HT-29 (cell line): ENCODE measurements around the gene SAMD4B. TPM values are rescaled to one million over a fixed set of nuclear protein-coding genes. Genes with fewer than 3 reads are reported as not detected.
"Not testable (repeated sequence)": the region's sequence is repeated elsewhere in the genome, so short reads cannot be mapped to it uniquely, and the experiment has no call there.

Source experiments
- DNase-seq: peaks from one replicate; pipeline ENCODE4 v3.0.0-alpha.2; 2015; ENCODE audit warnings: low spot score
- total RNA-seq: library from RNA; depleted of rRNA; stranded (reverse); fragments of >200 nt; shearing (Covaris generic); gene quantifications from 2 replicates; pipeline ENCODE4 v1.2.3, GENCODE V29; 2014

SAMD4B gene
- total RNA-seq, 1 experiment from 2014 or later, result 230 TPM

DNA sequence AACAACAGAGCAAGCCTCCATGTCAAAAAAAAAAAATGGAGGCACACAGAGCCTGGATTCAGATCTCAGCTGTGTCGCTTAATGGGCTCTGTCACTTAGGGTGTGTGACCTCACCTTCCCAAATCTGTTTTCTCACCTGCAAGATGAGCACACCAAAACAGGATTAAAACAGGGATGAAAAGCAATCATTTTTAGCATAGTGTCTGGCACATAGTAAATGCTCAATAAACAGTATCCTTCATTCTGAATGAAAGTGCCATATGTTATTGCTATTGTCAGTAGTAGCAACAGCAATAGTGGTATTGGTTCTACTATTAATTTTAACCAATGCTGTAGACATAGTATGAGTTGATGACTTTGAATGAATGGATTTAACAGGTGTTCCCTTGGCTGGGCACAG, 23.3 kb downstream of the SAMD4B start:
- DNase-seq, result no peak

DNA sequence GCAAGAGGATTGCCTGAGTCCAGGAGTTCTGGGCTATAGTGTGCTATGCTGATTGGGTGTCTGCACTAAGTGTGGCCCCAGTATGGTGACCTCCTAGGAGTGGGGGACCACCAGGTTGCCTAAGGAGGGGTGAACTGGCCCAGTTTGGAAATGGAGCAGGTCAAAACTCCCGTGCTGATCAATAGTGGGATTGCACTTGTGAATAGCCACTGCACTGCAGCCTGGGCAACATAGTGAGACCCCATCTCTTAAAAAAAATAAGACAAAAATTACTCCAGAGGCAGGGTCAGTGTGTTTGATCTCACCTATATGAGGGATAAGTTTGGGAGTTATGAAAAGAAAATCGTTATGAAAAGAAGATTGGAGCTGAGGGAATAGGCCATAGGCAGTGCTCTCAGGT, 27.0 kb downstream of the SAMD4B start:
- no peak for DNase-seq

GRCh38 chr19:39370735-39371134, 28.5 kb downstream of the SAMD4B start:
- DNase-seq, result no peak

GRCh38 chr19:39372047-39372802, 30.0 kb downstream of the SAMD4B start:
- DNase-seq, result no peak

DNA sequence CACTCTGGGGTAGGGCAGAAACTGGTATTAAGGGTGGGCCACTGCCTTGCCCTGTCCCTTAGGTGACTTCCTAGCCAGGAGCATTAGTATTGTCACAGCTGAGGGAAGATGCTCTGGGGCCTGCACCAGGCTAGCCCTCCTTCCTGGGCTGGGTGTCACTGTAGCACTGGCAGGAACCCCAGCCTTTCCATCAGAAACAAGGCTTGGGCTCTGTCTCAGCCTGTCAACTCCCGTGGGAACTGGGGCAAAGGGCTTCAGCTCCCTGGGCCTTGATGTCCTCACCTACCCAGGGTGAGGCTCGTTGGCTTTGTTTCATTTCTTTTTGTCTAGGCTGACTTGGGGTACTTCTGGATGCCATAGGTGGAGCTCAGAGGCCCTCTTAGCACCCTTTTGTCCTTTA, 30.7 kb downstream of the SAMD4B start:
- DNase-seq, result no peak

DNA sequence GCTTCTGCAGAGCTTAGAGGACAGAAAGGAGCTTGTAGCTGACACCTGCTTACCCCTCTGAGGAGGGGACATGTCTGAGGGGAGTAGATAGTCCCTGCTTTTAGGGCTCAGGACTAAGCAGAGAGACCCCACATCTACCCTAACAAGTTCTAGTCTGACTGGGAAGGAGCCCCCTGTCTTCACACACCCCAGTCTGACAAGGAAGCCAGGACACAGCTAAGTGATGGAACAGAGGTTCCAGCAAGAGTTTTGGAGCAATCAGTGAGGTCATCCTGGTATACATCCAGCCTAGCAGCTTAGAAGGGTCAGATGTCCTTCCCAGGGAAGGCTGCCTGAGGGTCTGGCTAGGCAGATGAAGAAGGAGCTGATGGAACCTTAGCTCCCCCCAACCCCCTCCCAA, 33.7 kb downstream of the SAMD4B start:
- DNase-seq, result no peak

- no peak for DNase-seq
These were observed 35.4 kb downstream of the SAMD4B start for GRCh38 chr19:39377373-39378362.

GRCh38 chr19:39379366-39379765, 37.1 kb downstream of the SAMD4B start:
- DNase-seq, result not testable (repeated sequence)

GRCh38 chr19:39379865-39380396, 37.7 kb downstream of the SAMD4B start:
- DNase-seq, result no peak

- no peak for DNase-seq
These were observed 38.6 kb downstream of the SAMD4B start for GRCh38 chr19:39380521-39381502.

DNA sequence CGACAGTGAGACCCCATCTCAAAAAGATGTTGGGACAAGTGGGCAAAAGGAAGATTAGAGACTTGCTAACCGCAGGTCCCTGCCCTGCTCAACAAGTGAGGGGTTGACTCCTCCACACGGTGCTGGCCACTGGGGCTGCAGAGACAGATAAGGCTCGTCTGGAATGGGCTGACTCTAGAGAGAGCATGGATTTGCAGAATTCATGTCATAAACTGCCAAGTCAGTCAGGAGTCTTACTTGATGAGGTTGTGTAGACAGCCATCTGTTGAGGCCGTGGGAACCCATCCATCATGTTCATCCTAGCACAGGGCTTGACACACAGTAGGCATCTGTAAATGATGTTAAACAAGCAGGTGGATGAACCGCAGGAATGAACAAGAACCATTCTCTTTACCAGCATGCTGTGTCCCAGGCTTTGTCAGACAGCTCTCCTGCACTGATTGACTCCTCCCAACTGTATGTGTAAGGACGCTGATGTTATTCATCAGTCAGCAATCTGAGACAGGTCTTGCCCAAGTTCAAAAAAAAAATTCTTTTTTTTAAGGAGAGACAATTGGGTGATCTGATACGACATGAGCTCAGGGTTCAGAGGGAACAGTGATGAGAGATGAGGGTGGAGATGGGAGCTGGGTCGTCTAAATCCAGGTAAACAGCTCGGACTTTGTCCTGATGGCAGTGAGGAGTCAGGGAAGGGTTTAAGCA, 39.8 kb downstream of the SAMD4B start:
- no peak for DNase-seq

GRCh38 chr19:39382991-39383828, 41.0 kb downstream of the SAMD4B start:
- no peak for DNase-seq

- no peak for DNase-seq
These were observed 42.8 kb downstream of the SAMD4B start for GRCh38 chr19:39384839-39385568.

- no peak for DNase-seq
These were observed 43.6 kb downstream of the SAMD4B start for GRCh38 chr19:39385629-39386411.

DNA sequence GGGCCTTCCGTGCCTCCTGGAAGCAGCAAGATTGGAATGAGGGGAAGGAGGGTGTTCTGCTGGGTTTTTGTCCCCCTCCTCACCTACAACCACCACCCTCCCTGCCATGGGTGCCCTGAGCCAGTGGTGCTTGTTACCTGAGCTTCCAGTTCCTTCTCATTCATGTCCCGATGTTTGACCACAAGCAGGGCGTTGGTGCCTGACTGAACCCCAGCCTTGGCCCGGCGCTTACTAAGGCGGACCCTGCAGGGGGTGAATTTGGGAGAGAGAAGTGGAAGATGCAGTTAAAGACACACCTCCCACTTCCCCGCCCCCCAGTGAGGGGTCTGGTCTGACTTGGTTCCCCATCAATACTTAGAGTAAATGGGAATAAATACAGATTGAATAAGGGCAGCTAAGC, 44.3 kb downstream of the SAMD4B start:
- no peak for DNase-seq

GRCh38 chr19:39388657-39389056, 46.4 kb downstream of the SAMD4B start:
- DNase-seq, result no peak

- DNase-seq, result no peak
These were observed 47.6 kb downstream of the SAMD4B start for GRCh38 chr19:39389631-39390414.
